Measurements from ENCODE around the gene CYFIP2.

The CYFIP2 gene

GRCh38 chr5:157362982-157363381, 97.1 kb downstream of the CYFIP2 start:
- DNase-seq: no peak

GRCh38 chr5:157365732-157366131, 99.8 kb downstream of the CYFIP2 start:
- no peak for DNase-seq

DNA sequence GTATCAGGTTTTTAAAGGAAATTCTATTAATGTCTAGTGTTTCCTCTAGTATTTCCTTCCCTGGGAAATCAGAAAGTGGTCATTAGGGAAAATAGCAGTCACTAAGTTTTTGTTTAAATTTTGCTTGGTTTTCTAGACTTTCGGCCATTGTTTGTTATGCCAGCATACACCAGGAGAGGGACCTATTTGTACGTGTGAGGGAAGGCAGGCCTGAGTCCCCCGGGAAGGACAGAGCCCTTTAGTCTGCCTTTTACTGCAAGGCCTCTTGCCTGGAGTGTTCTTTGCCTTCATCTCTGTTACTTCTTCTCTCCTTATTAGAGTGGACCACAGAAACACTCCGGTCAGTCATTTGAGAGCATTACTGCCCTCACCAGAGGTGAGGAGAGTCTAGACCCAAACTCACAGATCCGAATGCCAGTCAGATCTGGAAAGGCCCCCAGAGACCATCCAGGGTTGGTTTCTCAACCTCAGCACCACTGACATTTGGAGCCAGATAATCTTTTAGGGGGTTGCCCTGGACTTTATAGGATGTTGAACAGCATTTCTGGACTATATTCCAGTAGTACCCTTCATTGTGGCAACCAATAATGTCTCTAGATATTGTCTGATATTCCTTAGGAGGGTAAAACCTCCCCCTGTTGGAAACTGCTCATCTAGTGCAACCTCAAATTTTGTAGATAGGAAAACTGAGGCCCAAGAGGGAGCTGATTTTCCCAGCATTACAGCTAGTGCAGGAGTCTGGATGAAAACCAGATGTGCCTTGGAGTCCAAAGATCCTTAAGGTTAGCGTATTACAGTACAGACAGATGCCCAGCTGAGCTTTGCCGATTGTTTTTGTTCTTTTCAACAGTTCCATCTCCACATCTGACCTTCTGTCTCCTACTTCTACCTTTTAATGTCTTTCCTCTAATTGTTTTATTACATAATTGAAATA, 101.1 kb downstream of the CYFIP2 start:
- no peak for DNase-seq

GRCh38 chr5:157369507-157369906, 103.6 kb downstream of the CYFIP2 start:
- DNase-seq: no peak

DNA sequence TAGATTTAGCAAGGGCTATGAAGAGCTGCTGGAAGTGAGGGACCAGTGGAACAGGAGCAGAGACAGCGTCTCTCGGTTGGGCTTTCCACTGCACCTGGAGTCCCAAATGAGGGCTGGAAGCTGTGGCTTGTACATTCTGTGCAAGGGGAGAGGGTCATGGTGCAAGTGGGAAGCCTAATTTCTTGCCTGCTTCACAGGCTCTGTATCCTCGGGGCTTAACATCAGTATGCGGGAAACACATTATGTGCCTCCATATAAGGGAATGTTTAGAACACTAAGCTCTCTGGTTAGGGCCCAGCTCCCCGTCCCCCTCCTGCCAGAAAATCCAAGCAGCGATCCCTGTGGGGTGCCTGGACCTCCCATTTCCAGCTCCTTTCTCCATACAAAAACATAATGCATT, 105.0 kb downstream of the CYFIP2 start:
- no peak for DNase-seq

DNA sequence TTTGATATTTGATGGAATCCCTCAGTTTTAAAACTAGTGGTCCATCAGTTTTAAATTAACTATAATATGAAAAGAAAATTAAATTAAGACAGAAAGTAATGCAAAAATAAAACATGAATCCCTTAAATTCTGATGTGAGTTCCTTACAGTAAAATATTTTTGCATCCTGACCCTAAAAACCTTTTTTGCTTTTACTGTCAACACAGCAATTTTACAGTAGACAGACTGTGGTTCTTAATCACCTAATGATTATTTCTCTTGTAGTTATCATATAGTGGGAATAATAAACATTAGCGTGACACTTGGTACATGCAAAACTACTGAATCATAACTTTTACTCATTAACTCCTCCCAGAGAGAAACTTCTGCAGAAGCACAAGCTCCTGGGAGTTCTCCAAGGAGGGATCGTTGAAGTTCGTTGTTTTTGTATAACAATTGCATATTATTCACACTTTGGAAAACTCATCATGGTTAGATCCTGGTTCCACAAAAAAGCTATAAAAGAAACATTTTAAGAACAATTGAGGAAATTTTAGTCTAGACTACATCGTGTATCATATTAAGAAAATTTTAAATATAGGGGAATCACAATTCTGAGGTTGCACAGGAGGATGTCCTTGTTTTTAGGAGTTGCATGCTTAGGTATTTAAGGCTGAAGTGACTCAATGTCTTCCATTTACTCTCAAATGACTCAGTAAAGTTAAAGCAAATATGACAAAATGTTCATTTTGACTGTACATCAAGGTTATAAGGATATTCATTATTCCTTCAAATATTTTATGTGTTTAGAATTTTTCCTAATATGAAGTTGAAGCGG, 105.9 kb downstream of the CYFIP2 start:
- DNase-seq: no peak

DNA sequence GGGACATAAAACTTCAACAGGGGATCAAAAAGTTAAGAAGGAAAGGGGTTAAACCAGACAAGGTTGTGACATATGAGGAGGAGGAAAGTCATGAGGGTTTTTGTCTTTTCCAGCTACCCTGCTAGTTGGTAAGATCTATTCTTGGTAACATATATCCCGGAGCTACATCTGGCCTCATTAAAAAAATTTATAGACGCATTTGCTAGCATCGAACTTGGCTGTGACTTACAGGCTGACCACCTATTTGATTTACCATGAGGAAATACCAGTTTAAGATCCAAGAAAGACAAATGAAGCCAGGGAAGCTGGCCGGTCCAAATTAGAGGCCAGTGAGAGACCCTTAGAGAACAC, 106.5 kb downstream of the CYFIP2 start:
- no peak for DNase-seq

DNA sequence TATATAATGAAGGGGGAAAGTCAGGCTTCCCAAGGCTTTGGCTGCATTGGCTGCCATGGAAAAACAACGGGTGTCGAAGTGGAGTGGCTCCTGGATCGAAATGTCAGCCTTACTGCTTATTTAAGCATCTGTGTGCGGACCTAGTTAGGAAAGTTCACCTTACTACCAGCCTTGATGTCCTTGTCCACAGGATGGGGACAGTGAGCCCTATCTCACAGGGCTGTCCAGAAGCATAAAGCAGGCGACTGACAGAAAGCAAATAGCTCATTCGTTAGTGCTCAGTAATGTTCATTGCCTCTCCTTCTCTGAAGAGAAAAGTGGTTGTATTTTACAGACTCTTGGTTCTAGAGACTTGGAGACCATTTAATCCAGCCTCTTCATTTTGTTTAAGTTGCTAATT, 112.6 kb downstream of the CYFIP2 start:
- DNase-seq: no peak

DNA sequence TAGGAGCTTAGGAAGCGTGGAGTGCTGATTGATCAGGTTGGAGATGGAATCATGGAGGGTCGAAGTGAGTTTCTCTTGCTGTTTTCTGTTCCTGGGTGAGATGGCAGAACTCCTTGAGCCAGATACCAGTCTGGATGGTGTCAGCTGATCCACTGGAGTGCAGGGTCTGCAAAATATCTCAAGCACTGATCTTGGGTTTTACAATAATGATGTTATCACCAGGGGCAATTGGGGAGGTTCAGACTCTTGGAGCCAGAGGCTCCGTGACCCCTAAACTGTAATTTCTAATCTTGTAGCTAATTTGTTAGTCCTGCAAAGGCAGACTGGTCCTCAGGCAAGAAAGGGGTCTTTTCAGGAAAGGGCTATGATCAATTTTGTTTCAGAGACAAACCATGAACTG, 114.1 kb downstream of the CYFIP2 start:
- no peak for DNase-seq

- no peak for DNase-seq
These were observed 115.8 kb downstream of the CYFIP2 start for GRCh38 chr5:157381746-157382145.

DNA sequence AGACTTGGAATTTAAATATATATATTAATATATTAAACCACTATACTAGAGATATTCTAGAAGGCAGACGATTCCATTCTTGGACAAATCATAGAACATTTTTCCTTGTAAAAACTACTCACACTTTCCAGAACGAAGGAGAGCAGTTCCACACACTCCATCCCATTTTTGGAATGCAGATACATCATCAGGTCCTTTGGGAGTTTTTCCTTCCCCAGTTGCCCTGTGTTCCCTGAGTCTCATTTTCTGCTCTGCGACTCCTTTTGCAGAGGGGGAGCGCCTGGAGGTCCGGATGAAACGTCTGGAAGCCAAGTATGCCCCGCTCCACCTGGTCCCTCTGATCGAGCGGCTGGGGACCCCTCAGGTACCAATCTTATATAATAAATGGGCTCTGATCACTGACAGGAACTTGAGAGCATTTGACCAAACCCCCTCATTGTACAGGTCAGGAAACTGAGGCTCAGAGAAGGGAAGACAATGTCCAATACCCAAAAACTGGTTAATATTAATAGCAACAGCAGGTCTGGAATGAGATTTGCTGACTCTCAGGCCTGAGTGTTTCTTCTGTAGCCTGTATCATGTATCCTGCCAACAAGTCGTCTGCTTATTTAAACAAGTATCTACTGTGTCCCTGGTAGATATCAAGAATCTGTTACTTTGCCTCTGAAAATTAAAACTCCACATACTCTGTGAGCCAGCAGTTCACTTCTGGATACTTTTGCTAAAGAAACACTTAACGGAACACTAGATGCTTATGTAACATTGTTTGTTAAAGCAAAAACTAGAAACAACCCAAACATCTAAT, 117.3 kb downstream of the CYFIP2 start:
- DNase-seq: no peak

DNA sequence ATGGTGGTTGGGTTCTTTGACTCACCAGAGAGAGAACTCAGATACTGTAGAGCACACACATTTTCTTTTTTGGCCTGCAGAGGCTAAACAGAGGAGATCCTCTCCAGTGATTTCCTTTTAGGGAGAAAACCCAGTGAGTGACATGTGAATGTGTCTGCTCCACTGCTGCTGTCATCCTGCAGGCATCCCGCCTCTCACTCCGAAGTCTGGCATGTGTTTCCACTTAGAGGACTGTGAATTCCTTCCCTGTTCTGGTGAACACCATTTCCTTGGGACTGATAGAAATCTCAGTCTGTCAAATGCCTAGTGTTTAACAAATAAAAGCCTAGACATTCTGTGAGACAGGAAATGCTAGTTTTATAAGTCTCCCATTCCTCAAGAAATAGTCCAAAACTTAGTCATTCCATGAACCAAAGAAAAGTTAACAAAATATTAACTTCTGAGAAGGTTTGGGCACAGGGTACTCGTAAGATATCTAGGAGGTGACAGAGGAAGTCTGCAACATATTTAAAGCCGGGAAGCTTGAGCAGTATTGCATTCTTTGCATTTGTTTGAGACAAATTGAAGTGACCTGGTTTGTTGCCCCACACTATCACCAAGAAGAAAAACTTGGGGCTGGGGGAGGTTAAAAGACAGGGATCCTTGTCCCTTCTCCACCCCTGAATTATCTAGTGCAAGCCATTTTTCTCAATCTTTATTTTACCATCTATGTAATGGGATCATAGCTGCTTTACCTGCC, 119.2 kb downstream of the CYFIP2 start:
- no peak for DNase-seq

DNA sequence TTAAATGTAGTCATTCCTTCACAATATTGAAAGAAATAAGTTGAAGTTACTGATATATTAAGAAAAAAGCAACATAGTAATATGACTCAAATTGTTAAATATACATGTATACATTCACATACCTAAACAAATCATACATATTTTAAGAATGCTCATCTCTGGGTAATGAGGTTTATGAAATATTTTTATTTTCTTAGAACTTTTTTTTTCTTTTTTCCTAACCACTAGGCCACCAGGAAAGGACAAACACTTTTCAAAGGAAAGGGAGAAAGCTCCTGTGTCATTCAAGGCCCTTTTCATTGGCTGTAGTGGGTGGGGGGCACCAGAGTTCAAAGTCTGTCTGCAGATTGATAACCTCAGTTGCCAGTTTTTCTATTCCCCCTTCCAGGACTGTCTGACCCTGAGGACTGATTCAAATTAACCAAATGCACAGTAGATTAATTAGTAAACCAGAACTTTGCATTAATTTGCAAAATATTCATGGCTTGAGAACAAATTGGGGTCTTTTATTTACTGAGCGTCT, 121.2 kb downstream of the CYFIP2 start:
- DNase-seq: no peak

DNA sequence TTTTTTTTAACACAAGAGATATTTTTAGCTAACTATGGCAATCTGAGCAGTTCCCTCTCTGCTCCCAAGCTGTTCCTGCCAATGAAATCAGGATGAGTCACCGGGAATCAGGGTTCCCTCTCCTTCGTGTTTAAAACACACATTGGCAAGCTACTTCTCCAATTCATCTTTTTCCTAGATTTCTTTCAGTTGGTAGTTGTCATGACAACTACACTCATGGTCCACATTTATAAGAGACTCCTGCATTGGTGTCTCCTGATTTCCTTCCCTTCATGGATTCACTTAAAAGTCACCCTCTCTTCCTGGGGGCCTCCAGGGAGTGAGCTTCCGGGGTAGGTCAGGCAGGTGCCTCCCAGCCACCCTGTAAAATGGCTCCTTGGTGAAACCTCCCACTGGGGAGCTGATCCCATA, 121.8 kb downstream of the CYFIP2 start:
- no peak for DNase-seq

GRCh38 chr5:157388111-157388710, 122.3 kb downstream of the CYFIP2 start:
- no peak for DNase-seq

- no peak for DNase-seq
These were observed 123.2 kb downstream of the CYFIP2 start for GRCh38 chr5:157389103-157389502.

DNA sequence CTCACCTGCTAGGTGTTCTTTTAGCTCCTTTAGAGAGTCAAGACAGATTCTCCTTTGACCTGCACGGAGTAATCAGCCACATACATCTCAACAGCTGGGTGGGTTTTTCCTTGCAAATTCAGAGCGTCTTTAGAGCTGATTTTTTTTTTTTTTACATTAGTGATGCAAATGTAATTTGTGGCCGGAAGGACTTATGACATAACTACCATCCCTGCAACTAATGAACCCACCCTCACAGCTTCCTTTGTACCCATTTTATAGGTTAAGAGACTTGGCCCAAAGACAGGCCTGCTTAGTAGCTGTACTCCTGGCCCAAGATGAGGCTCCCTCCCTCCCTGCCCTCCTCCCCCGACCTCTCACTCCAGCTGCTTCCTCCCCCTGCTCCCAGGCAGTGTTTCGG, 124.2 kb downstream of the CYFIP2 start:
- DNase-seq: no peak

DNA sequence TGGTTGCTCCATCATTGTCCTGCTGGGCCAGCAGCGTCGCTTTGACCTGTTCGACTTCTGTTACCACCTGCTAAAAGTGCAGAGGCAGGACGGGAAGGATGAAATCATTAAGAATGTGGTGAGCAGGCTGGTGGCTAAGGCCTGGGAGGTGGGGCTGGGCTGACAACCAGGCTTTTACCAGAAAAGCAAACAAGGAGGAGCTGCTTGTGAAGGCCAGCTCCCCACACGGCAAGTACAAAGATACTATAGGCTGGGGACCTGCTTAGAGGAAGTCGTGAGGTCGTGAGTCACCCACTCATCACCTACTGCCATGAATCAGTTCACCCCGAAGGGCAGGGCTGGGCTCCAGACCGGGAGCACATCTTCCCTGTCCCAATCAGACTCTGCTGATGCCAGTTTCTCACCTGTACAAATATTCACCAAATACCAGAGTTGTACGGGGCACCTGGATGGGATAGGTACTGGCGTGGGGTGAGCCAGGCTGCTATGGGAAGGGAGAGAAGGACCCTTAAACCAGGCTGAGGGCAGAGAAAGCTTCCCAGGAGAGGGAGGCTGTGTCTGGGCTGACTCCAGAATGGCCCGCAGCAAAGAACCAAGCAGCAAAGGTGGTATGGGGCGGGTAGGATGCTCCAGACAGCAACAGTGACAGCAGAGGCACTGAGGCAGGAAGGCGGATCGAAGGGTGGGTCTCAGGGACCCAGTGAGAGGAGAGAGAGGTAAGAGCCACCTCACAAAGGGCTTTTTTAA, 124.8 kb downstream of the CYFIP2 start:
- DNase-seq: peak; percentile 39 to 41

GRCh38 chr5:157398305-157398704, 132.4 kb downstream of the CYFIP2 start:
- no peak for DNase-seq

DNA sequence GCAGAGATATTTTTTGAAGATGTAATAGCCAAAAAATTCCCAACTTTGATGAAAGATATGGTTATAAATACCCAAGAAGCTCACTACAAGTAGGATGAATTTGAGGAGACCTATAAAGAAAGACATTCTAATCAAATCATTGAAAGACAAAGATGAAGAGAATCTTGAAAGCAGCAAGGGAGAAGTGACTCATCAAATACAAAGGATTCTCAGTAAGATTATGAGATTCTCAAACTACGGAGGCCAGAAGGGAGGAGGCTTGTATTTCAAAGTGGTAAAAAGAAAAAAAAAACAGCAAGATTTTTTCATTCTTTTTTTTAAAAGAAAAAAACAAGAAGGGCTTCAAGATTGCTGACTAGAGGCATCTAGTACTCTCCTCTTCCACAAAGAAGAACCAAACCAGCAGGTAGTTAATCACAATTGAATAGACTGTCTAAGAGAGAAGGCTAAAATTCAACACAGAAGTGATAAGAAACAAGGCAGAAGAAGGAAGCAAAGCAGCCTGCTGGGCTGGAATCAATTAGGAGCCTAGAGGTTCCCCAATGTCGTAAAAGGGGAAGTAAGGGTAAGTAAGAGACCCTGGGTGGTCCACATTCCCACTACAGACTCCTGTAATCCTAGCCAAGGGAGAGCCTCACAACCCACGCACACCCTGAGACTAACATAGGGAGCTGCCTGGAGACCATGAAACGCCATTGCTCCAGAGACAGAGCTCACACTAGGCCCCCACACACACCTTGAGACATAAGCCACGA, 135.0 kb downstream of the CYFIP2 start:
- no peak for DNase-seq

Data from activated CD4-positive, alpha-beta T cell treated with anti-CD3 and anti-CD28 coated beads, Interleukin-2, amount 50 U/mL, for 4 hours (primary cell).